HG02938 (cell line): ENCODE measurements around the gene CGB5.
"Not testable (repeated sequence)": the region's sequence is repeated elsewhere in the genome, so short reads cannot be mapped to it uniquely, and the experiment has no call there.

ENCODE experiments used
- ATAC-seq: cut with Tn5 transposase; IDR thresholded peaks from one replicate; pipeline ENCODE4 v1.9.1; 2021; ENCODE audit warnings: mild to moderate bottlenecking, moderate library complexity; ENCODE audit not compliant: unreplicated experiment

The CGB5 gene

GRCh38 chr19:49056902-49057596 is 13.4 kb downstream of the CGB5 start:
- ATAC-seq = not testable (repeated sequence)

DNA sequence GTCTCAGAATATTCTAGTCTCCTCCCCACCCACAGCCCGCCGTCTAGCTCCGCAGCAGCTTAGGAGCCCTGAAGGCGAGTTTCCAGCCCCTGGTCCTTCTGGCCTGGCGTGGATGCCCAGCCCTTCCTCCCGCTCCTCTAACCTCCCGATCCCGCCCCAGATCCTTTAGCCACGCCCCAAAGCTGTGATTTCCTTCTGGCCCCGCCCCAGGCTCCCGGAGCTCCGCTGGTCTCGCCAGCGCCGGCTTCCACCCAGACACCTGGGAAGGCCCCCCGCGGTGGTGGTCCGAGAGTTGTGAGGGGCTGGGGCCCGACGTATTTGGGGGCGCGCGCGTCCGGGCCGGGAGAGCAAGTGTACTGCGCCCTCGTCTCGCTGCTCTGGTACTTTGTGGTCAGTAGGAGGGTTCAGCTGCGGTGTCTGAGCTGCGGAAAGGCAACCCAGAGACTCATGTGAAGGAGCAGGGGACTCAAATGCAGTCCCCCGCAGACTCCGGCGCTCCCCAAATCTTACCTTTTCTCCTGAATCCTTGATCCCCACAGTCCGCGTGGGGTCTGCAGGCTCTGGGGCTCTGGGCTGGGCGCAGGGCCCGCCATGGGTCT is 14.1 kb downstream of the CGB5 start, which contains the start of gene CGB7:
Gene CGB7, minus strand, starts transcription at position 114 of the 599 bp plus-strand sequence. CDS start 2,374 bp downstream, outside the sequence.
- no peak for ATAC-seq

GRCh38 chr19:49058562-49058961 is 14.9 kb downstream of the CGB5 start:
- no peak for ATAC-seq

GRCh38 chr19:49059053-49059452 is 15.4 kb downstream of the CGB5 start:
- no peak for ATAC-seq

DNA sequence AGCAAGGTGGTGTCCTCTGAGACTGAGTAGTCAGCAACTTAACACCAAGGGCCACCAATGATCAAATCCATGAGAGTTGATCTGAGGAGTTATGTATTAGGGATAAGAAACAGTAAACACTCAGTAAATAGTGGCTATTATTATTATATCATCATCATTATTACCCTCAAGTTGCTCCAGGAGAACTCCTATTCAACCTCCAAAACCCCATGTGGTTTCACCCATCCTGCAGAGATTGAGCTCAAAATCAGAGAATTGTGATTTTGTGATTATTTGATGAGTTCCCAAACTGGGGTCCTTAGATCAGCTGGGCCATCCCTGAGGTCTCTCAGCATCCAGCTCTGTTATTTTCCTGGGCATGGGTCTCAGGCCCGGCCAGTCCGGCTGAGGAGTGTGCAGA is 17.4 kb downstream of the CGB5 start:
- no peak for ATAC-seq

DNA sequence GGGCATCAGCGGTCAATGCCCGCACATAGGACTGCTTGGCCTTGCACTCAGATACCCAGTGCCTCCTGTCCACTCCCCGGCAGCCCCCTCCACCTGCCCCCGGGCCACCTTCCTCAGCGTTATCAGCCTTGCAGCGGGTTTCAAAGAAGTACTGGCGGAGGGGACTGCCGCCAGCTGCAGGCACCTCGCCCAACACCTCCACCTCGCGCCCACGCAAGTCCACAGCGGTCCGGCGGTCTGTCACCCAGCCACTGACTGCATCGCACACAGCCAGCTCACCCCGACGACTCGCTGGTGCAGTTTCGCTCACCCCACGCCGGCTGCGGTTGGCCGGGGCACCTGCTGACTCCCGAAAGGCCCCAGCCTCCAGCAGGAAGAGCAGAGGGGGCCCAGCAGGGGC is 17.8 kb downstream of the CGB5 start:
- ATAC-seq = no peak

DNA sequence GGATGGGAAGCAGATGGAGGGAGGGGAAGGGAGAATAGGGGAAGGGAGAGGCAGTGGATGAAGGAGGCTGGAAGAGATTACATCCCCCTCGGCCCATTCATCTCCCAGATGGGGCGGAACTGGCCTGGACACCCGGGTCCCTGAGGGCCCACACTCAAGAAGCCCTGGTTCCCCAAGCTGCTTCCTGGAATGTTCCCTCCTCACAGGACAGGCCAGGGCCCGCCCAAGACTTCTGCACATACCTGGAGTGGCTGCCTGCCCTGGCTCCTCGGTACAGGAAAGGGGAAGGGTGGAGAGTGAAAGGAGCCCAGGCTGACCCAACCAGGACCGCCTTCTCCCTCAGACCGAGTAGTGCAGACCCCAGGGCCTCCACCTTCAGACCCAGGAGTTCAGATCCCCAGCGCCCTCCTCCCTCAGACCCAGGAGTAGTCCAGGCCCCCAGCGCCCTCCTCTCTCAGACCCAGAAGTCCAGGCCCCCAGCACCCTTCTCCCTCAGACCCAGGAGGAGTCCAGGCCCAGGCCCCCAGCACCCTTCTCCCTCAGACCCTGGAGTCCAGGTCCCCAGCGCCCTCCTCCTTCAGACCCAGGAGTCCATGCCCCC is 20.5 kb downstream of the CGB5 start:
- no peak for ATAC-seq

GRCh38 chr19:49064768-49065611 is 21.3 kb downstream of the CGB5 start, which contains the start of gene NTF4:
TSS of gene NTF4 (minus strand) at chr19:49064818. CDS start at chr19:49061997, 2,821 bp downstream.
- no peak for ATAC-seq

- no peak for ATAC-seq
Measured at GRCh38 chr19:49065905-49066512, 22.4 kb downstream of the CGB5 start.

- no peak for ATAC-seq
Measured at GRCh38 chr19:49067554-49067953, 23.9 kb downstream of the CGB5 start.

DNA sequence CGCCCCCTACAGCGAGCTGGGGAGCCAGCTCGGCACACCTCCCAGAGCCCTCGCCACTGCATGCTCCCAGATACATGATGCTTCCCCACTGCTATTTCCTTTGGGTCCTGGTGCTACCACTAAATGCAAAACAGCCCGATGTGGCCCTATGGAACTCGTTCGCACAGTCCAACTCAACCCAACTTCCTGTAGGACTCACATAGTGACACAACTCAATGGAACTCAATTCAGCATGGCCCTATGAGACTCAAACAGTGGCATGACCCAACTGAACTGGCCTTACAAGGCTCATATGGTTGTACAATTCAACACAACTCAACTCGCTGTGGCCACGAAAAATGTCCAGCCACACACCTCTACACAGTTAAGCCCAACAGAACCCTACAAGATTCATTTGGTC is 25.4 kb downstream of the CGB5 start:
- no peak for ATAC-seq

- ATAC-seq = no peak
Measured at GRCh38 chr19:49070416-49070815, 26.8 kb downstream of the CGB5 start.

DNA sequence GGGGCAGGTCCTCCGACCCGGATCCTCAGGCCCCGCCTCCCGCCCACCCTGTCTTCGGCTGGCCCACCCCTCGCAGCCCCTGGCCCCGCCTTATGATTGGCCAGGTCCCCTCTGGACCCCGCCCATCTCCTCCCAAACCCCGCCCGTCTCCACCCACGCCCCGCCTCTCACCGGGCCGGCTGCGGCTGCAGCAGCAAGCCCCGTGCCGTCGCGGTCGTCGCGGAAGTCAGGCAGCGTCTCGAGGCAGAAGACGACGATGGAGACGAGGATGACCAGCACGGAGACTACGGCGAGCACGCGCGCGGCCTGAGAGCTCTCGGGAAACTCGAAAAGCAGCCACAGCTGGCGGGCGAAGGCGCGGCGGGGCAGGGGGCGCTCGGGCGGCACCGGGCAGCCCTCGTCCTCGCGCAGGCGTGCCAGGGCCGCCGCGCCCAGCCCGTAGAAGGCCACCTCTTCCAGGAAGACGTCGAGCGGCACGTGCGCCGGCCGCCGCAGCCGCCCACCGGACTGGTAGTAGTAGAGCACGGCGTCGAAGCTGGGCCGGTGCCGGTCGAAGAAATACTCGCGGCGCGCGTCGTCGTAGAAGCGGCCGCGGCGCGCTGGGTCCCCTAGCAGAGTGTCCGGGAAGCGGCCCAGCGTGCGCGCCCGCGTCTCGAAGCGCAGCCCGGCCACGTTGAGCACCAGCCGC is 28.4 kb downstream of the CGB5 start:
- no peak for ATAC-seq

DNA sequence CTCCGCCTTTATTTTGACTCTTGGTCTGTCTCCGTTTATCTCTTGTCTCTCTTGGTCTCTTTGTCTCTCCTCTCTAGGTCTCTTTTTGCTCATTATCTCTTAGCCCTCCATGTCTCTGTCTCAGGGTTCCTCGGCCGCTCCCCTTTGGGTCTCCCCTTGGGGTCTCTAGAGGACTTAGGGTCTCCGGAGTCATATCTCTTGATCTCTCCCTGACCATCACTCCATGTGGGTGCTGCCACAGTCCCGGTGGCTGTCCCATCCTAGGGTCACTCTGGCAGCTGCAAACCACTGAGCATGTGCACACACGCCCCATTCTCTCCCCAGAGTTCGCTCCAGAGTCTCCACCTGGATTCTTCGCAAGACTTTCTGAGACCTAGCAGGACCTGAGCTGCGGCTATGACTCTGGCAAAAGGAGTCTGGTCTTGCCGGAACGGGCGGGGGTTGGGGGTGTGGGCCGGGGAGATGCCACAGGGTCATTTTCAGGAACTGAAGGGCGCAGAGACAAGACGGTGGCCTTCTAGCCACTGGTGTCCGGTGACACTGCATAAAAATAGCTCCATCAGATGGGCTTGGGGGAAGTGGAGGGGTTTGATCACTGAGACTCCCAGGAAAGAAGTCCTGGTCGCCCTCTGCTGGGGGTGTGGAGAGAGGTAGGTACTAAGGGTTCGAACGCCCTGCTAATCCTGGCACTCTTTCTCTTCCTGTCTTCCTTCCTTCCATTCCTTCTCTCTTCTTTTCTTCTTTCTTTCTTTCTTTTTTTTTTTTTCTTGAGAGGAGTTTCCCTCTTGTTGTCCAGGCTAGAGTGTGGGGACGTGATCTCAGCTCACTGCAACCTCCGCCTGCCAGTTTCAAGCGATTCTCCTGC is 30.1 kb downstream of the CGB5 start:
- no peak for ATAC-seq

DNA sequence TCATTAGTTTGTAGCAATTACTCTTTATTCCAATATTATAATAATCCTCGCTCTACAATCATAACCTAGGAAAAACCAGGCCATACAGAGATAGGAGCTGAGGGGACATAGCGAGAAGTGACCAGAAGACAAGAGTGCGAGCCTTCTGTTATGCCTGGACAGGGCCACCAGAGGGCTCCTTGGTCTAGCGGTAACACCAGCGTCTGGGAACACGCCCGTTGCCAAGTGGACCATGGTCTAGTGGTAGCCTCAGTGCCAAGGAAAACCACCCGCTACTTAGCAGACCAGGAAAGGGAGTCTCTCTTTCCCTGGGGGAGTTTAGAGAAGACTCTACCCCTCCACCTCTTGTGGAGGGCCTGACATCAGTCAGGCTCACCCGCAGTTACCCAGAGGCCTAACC is 31.2 kb downstream of the CGB5 start:
- not testable (repeated sequence) for ATAC-seq

DNA sequence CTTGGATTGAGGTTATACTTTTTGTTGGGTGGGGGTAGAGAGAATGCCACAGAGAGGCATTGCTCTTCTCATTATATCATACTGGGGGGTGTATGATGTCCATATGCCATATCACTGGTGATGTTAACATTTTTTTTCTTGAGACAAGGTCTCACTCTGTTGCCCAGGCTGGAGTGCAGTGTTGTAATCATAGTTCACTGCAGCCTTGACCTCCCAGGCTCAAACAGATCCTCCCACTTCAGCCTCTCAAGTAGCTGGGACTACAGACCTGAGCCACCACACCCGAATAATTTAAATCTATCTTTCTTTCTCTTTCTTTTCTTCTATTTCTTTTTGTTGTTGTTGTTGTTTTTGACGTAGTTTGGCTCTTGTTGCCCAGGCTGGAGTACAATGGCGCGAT is 36.7 kb downstream of the CGB5 start:
- no peak for ATAC-seq

DNA sequence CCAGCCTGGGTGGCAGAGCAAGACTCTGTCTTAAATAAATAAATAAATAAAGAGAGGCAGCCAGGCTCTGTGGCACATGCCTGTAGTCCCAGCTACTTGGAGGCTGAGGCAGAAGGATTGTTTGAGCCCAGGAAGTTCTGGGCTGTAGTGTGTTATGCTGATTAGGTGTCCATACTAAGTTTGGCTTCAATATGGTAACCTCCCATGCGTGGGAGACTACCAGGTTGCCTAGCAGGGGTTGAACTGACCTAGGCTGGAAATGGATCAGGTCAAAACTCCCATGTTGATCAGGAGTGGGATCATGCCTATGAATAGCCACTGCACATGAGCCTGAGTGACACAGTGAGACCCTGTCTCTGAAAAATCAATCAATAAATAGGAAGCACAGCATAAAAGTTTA is 37.6 kb downstream of the CGB5 start:
- no peak for ATAC-seq

- no peak for ATAC-seq
Measured at GRCh38 chr19:49084206-49085019, 40.8 kb downstream of the CGB5 start.
